Uterus (tissue), 4 donors: Measurements from ENCODE around the gene TMIGD2. TPM values are rescaled to one million over a fixed set of nuclear protein-coding genes. Genes with fewer than 3 reads are reported as not detected.

Experiments used
- DNase-seq, 2 donors: peaks; one replicate each; pipeline ENCODE4 v3.0.0-alpha.2; 2019 to 2020
- H3K27ac ChIP-seq, 2 donors: fragments of 200-600 bp; sonication (generic); 1 replicate in 1 of 2; 2 replicates in 1 of 2; pipeline ENCODE4 v1.5.1; 2016 to 2018
- H3K27me3 ChIP-seq, 2 donors: fragments of 200-600 bp; sonication (generic); one replicate each; pipeline ENCODE4 v1.5.1; 2018 to 2019; ENCODE audit warnings: control low read depth in 1 of 2
- H3K36me3 ChIP-seq, 2 donors: fragments of 200-600 bp; sonication (generic); one replicate each; pipeline ENCODE4 v1.5.1; 2019; ENCODE audit warnings: control low read depth in 1 of 2
- H3K4me1 ChIP-seq, 2 donors: fragments of 200-600 bp; sonication (generic); one replicate each; pipeline ENCODE4 v1.5.1; 2018 to 2019; ENCODE audit warnings: control low read depth in 1 of 2
- H3K4me3 ChIP-seq, 2 donors: fragments of 200-600 bp; sonication (generic); 1 replicate in 1 of 2; 2 replicates in 1 of 2; pipeline ENCODE4 v1.5.1; 2018 to 2019; ENCODE audit warnings: mild to moderate bottlenecking in 1 of 2
- H3K9me3 ChIP-seq, 2 donors: fragments of 200-600 bp; sonication (generic); one replicate each; pipeline ENCODE4 v1.5.1; 2019; ENCODE audit warnings: control low read depth in 1 of 2
- CTCF ChIP-seq, 4 experiments: fragments of 200-600 bp in 2 of 4; fragments of 450-650 bp in 2 of 4; sonication (generic) in 2 of 4; IDR thresholded peaks; one replicate each; pipeline ENCODE4 v1.5.1; 2016 to 2019; ENCODE audit warnings: antibody characterized with exemption in 4 of 4, mild to moderate bottlenecking in 2 of 4, moderate library complexity in 1 of 4
- POLR2A ChIP-seq, 2 donors: fragments of 450-650 bp; IDR thresholded peaks; one replicate each; pipeline ENCODE4 v1.6.1; 2016; ENCODE audit warnings: antibody characterized with exemption in 2 of 2, mild to moderate bottlenecking in 1 of 2, moderate library complexity in 1 of 2
- intact Hi-C: fragments of 100-400 bp; cut with DNase I; formaldehyde crosslinking; loops from one replicate; pipeline ENCODE4 v1.15.1; 2023; ENCODE audit warnings: low total_unique reads
- total RNA-seq, 4 donors: library from RNA; depleted of rRNA in 3 of 4; stranded (reverse); fragments of >200 nt in 3 of 4; gene quantifications; one replicate each; pipeline versions ENCODE4 v1.1.0 to v1.2.4, GENCODE V29; 2014 to 2023
- donor health status: DM: yes; HTN: yes; CAD: no.

Gene TMIGD2
- total RNA-seq, 4 donors from 2014 or later: 0.97 TPM; not detected in 3

- Histone ChIP-seq H3K27ac (no peak overlapping the region), H3K4me3 (no peak overlapping the region), H3K27me3 (peaks cover 0 to 4% of the 10 kb centered on the region in 2 donors), H3K36me3 (no peaks in the 10 kb centered on the region), H3K4me1 (no peaks in the 10 kb centered on the region), H3K9me3 (no peaks in the 10 kb centered on the region)
- intact Hi-C loops: no loop called here
- no peak for TF ChIP-seq POLR2A (IDR thresholded peaks at IDR 0.05)
- TF ChIP-seq CTCF (IDR thresholded peaks at IDR 0.05): no peak
- DNase-seq: no peak
Observed at GRCh38 chr19:4305257-4305612, 3.0 kb upstream of the TMIGD2 start.

GRCh38 chr19:4304538-4305256 is 2.5 kb upstream of the TMIGD2 start, which contains the start of gene FSD1:
FSD1 (plus strand) TSS chr19:4304598; CDS start chr19:4304747, 149 bp downstream.
- Histone ChIP-seq H3K4me1 (no peaks in the 10 kb centered on the region), H3K27ac (no peak within 1 kb of the TSS), H3K9me3 (no peaks in the 10 kb centered on the region), H3K36me3 (no peaks in the 10 kb centered on the region), H3K27me3 (peaks cover 0 to 4% of the 10 kb centered on the region in 2 donors), H3K4me3 (no peak within 1 kb of the TSS)
- TF ChIP-seq POLR2A (IDR thresholded peaks at IDR 0.05): no peak
- TF ChIP-seq CTCF (IDR thresholded peaks at IDR 0.05): no peak
- intact Hi-C loops: no loop called here
- no peak for DNase-seq

- DNase-seq: no peak
- intact Hi-C loops: no loop called here
- Histone ChIP-seq H3K27me3 (peaks cover 0 to 4% of the 10 kb centered on the region in 2 donors), H3K4me1 (no peaks in the 10 kb centered on the region), H3K36me3 (no peaks in the 10 kb centered on the region), H3K4me3 (no peak overlapping the region), H3K27ac (no peak overlapping the region), H3K9me3 (no peaks in the 10 kb centered on the region)
- TF ChIP-seq POLR2A (IDR thresholded peaks at IDR 0.05) (no peak), CTCF (IDR thresholded peaks at IDR 0.05) (no peak)
Observed at GRCh38 chr19:4303819-4304537, 1.8 kb upstream of the TMIGD2 start.

- no peak for DNase-seq
- peaks cover 0 to 4% of the 10 kb centered on the region in 2 donors for H3K27me3 ChIP-seq
- H3K9me3 ChIP-seq: no peaks in the 10 kb centered on the region
- no peak overlapping the region for H3K4me3 ChIP-seq
- no peak overlapping the region for H3K27ac ChIP-seq
- no peaks in the 10 kb centered on the region for H3K36me3 ChIP-seq
- no peak for TF ChIP-seq CTCF (IDR thresholded peaks at IDR 0.05)
- no peak for TF ChIP-seq POLR2A (IDR thresholded peaks at IDR 0.05)
- H3K4me1 ChIP-seq: no peaks in the 10 kb centered on the region
- intact Hi-C loops: no loop called here
Observed at GRCh38 chr19:4301590-4302242, 473 bp downstream of the TMIGD2 start.

GRCh38 chr19:4300589-4300988 is 1.6 kb downstream of the TMIGD2 start:
- Histone ChIP-seq H3K36me3 (no peaks in the 10 kb centered on the region), H3K9me3 (no peaks in the 10 kb centered on the region), H3K27ac (no peak overlapping the region), H3K4me1 (no peaks in the 10 kb centered on the region), H3K27me3 (peaks cover 0 to 4% of the 10 kb centered on the region in 2 donors), H3K4me3 (no peak overlapping the region)
- intact Hi-C loops: no loop called here
- no peak for DNase-seq
- TF ChIP-seq CTCF (IDR thresholded peaks at IDR 0.05) (no peak), POLR2A (IDR thresholded peaks at IDR 0.05) (no peak)
